Thyroid gland (tissue), 4 donors: Measurements from ENCODE around the gene CSMD2. TPM values are rescaled to one million over a fixed set of nuclear protein-coding genes. Genes with fewer than 3 reads are reported as not detected.

Experiments
- DNase-seq, 2 donors: peaks; one replicate each; pipeline ENCODE4 v3.0.0-alpha.2; 2019
- H3K27ac ChIP-seq, 3 donors: fragments of 200-600 bp; sonication (generic); 1 replicate in 2 of 3; 2 replicates in 1 of 3; pipeline ENCODE4 v1.5.1; 2016 to 2019; ENCODE audit warnings: mild to moderate bottlenecking in 1 of 3, moderate library complexity in 1 of 3
- H3K27me3 ChIP-seq: fragments of 200-600 bp; sonication (generic); one replicate; pipeline ENCODE4 v1.5.1; 2019
- H3K36me3 ChIP-seq, 2 donors: fragments of 200-600 bp; sonication (generic); one replicate each; pipeline ENCODE4 v1.5.1; 2016 to 2019
- H3K4me1 ChIP-seq, 2 donors: fragments of 200-600 bp; sonication (generic); one replicate each; pipeline ENCODE4 v1.5.1; 2017 to 2019
- H3K4me3 ChIP-seq, 3 donors: fragments of 200-600 bp; sonication (generic); replicated peaks in 1 of 3; 1 replicate in 2 of 3; 2 replicates in 1 of 3; pipeline ENCODE4 v1.5.1; 2016; ENCODE audit warnings: mild to moderate bottlenecking in 1 of 3
- H3K9me3 ChIP-seq: fragments of 200-600 bp; sonication (generic); one replicate; pipeline ENCODE4 v1.5.1; 2017
- POLR2A ChIP-seq, 2 donors: fragments of 450-650 bp; IDR thresholded peaks; one replicate each; pipeline ENCODE4 v1.6.1; 2017; ENCODE audit warnings: antibody characterized with exemption in 2 of 2, mild to moderate bottlenecking in 2 of 2, moderate library complexity in 1 of 2
- WGBS, 2 donors: methylation state at CpG; one replicate each; pipeline ENCODE4 v1.1.5; 2017; 5-methylcytosine and 5-hydroxymethylcytosine counted together
- intact Hi-C: fragments of 100-400 bp; cut with DNase I; formaldehyde crosslinking; loops from one replicate; pipeline ENCODE4 v1.15.1; 2023
- total RNA-seq, 4 donors: library from RNA; depleted of rRNA; stranded (reverse); fragments of >200 nt; gene quantifications; one replicate each; pipeline ENCODE4 v1.2.3, GENCODE V29; 2016
- TF ChIP-seq, protein P1 (sequence below), 6 experiments: fragments of 200-600 bp in 3 of 6; fragments of 450-650 bp in 3 of 6; sonication (generic) in 3 of 6; IDR thresholded peaks; one replicate each; pipeline ENCODE4 v1.5.1; 2016 to 2019; ENCODE audit warnings: antibody characterized with exemption in 6 of 6, mild to moderate bottlenecking in 2 of 6, inconsistent platforms in 1 of 6, moderate library complexity in 1 of 6

The CSMD2 gene
- total RNA-seq, 4 donors from 2014 or later = 0.10 to 0.45 (median 0.13) TPM; not detected in 1

DNA sequence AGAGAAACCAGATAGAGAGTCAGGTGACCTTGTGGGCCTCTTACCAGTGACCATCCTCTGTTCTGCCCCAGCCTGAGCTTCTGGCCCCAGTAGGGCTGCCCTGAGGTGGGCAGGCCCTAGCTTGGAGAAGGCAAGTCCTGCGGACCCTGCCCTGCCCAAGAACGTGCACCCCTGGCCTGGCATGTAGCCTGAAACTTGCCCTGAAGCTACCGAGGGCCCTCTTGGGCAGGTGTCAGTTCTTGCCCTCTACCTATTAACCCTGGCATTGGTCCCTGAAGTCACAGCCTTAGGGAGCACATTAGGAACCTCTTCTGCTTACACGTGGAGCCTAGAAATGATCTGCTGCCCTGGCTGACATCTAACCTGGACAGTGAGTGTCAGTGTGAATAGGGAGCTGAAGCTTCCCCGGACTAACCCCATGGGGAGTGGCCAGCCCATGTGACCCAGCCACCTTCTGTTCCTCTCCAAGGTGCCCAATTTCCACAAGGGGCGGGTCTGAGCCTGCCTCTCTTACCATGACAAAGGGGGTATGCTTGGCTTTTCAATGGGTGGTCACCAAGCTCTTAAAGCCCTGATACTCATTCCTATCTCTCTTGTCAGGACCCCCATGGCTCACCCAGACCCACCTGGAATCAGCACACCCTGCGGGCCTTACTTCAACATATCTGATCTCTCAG is 529.6 kb downstream of the CSMD2 start:
- TF ChIP-seq, protein P1, sequence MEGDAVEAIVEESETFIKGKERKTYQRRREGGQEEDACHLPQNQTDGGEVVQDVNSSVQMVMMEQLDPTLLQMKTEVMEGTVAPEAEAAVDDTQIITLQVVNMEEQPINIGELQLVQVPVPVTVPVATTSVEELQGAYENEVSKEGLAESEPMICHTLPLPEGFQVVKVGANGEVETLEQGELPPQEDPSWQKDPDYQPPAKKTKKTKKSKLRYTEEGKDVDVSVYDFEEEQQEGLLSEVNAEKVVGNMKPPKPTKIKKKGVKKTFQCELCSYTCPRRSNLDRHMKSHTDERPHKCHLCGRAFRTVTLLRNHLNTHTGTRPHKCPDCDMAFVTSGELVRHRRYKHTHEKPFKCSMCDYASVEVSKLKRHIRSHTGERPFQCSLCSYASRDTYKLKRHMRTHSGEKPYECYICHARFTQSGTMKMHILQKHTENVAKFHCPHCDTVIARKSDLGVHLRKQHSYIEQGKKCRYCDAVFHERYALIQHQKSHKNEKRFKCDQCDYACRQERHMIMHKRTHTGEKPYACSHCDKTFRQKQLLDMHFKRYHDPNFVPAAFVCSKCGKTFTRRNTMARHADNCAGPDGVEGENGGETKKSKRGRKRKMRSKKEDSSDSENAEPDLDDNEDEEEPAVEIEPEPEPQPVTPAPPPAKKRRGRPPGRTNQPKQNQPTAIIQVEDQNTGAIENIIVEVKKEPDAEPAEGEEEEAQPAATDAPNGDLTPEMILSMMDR (IDR thresholded peaks at IDR 0.05) = no peak
- no peak for TF ChIP-seq POLR2A (IDR thresholded peaks at IDR 0.05)
- intact Hi-C loops = no loop called here
- Histone ChIP-seq H3K4me1 (peaks cover 0 to 4% of the 10 kb centered on the region in 2 donors), H3K9me3 (no peaks in the 10 kb centered on the region), H3K27ac (no peak overlapping the region), H3K27me3 (no peaks in the 10 kb centered on the region), H3K4me3 (no peak overlapping the region), H3K36me3 (no peaks in the 10 kb centered on the region)
- DNase-seq = no peak
- 68 to 74% methylated on average over 4 to 7 of the region's 7 CpGs for WGBS, 2 donors

DNA sequence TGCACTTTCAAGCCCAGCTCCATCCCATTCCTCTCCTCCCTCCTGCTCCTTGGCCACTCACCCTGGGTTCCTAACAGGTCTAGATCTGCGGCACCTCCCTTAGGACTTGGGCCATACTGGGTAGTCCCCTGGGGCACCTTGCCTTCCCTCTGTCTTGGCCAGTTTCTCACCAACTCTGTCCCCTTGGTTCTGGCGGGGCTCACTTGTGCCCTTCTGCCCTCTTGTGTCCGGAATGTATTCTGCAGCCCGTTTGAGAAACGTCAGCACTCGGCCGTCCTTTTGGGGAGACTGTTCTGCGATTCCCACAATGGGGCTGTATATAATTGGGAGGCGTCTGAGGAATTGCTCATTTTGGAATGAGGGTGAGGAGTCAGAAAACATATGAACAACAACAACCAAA is 530.2 kb downstream of the CSMD2 start:
- Histone ChIP-seq H3K4me1 (peaks cover 0 to 4% of the 10 kb centered on the region in 2 donors), H3K36me3 (no peaks in the 10 kb centered on the region), H3K27ac (no peak overlapping the region), H3K27me3 (no peaks in the 10 kb centered on the region), H3K9me3 (no peaks in the 10 kb centered on the region), H3K4me3 (no peak overlapping the region)
- 16 to 18% methylated on average over 9 of the region's 9 CpGs for WGBS, 2 donors
- intact Hi-C loops = loop anchor here (5.0 kb wide), 1 partner anchor 962 kb away; no protein-coding TSS in a partner anchor
- no peak for TF ChIP-seq POLR2A (IDR thresholded peaks at IDR 0.05)
- TF ChIP-seq, protein P1 (IDR thresholded peaks at IDR 0.05) = peak; percentile 16 to 70 (median 52)
- peak; percentile 41 to 54 for DNase-seq

DNA sequence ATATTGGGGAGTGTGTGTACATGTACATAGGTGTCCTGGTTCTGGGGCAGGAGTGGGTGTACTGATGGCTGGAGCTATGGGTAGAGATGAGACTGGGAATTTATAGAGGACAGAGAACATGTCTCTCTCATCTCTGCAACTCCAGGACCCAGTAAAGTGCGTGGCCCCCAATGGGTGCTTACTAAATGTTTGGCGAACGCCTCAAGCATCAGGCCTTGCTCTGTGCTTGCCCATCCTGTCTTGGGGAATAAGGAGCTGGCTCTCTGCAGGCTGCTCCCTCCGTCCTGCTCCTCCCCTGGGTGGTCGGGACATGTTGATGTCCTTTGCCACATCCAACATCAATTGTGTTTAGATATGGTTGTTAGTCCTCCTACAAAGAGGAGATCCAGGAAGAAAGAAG is 530.9 kb downstream of the CSMD2 start:
- no peak for TF ChIP-seq POLR2A (IDR thresholded peaks at IDR 0.05)
- TF ChIP-seq, protein P1 (IDR thresholded peaks at IDR 0.05) = no peak
- DNase-seq = no peak
- H3K4me1 ChIP-seq = peaks cover 0 to 4% of the 10 kb centered on the region in 2 donors
- no peaks in the 10 kb centered on the region for H3K27me3 ChIP-seq
- no peak overlapping the region for H3K4me3 ChIP-seq
- H3K27ac ChIP-seq = no peak overlapping the region
- H3K9me3 ChIP-seq = no peaks in the 10 kb centered on the region
- WGBS, 2 donors = 84 to 87% methylated on average over 5 of the region's 5 CpGs
- intact Hi-C loops = loop anchor here (5.0 kb wide), 1 partner anchor 963 kb away; no protein-coding TSS in a partner anchor
- no peaks in the 10 kb centered on the region for H3K36me3 ChIP-seq

GRCh38 chr1:33633019-33633801 is 531.8 kb downstream of the CSMD2 start:
- Histone ChIP-seq H3K4me1 (peaks cover 0 to 4% of the 10 kb centered on the region in 2 donors), H3K4me3 (no peak overlapping the region), H3K27ac (no peak overlapping the region), H3K9me3 (no peaks in the 10 kb centered on the region), H3K27me3 (no peaks in the 10 kb centered on the region), H3K36me3 (no peaks in the 10 kb centered on the region)
- peak; percentile 89 to 94 for DNase-seq
- TF ChIP-seq, protein P1 (IDR thresholded peaks at IDR 0.05) = peak; percentile 78 to 99 (median 88)
- no peak for TF ChIP-seq POLR2A (IDR thresholded peaks at IDR 0.05)
- WGBS, 2 donors = 33 to 39% methylated on average over 29 of the region's 29 CpGs
- intact Hi-C loops = loop anchor here (5.0 kb wide), 1 partner anchor 964 kb away; no protein-coding TSS in a partner anchor
